Subcutaneous adipose tissue (tissue), 4 donors: ENCODE measurements around the gene IL36G. TPM values are rescaled to one million over a fixed set of nuclear protein-coding genes. Genes with fewer than 3 reads are reported as not detected.

ENCODE experiments used
- total RNA-seq, 4 donors: library from RNA; depleted of rRNA; stranded (reverse); fragments of >200 nt; gene quantifications; one replicate each; pipeline ENCODE4 v1.1.0, GENCODE V29; 2016
- TF ChIP-seq, protein P1 (sequence below): fragments of 450-650 bp; IDR thresholded peaks from one replicate; pipeline ENCODE4 v1.5.1; 2016; ENCODE audit warnings: low read depth, mild to moderate bottlenecking, control low read depth, antibody characterized with exemption, moderate library complexity

IL36G gene
- total RNA-seq, 4 donors from 2014 or later, result not detected

DNA sequence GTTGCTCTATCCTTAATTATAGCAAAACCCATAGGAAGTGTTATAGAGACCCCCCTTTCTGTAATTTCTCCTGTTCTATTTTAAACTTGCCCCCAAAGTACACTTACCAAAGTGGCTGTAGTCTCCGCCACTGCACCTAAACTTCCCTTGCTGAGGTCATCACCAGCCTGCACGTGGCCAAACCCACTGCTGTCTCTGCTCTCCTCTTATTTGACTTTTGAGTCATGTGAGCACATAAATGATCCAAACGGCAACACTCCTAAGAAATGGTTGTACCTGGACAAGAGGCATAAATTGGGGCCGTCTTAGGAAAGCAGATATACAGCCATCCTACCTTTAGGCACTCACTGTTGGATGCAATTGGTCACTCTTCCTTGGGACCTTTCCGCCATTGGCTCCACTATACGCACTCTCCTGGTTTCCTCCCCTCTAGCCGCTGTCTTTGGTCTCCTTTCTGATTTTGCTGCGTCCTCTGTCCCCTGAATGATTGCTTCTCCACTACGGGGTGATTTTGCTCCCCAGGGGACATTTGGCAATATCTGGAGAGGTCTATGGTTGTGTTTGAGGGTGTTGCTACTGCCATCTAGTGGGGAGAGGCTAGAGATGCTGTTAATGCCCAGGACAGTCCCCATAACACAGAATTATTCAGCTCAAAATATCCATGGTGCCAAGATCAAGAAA is 19.2 kb upstream of the IL36G start:
- TF ChIP-seq, protein P1, sequence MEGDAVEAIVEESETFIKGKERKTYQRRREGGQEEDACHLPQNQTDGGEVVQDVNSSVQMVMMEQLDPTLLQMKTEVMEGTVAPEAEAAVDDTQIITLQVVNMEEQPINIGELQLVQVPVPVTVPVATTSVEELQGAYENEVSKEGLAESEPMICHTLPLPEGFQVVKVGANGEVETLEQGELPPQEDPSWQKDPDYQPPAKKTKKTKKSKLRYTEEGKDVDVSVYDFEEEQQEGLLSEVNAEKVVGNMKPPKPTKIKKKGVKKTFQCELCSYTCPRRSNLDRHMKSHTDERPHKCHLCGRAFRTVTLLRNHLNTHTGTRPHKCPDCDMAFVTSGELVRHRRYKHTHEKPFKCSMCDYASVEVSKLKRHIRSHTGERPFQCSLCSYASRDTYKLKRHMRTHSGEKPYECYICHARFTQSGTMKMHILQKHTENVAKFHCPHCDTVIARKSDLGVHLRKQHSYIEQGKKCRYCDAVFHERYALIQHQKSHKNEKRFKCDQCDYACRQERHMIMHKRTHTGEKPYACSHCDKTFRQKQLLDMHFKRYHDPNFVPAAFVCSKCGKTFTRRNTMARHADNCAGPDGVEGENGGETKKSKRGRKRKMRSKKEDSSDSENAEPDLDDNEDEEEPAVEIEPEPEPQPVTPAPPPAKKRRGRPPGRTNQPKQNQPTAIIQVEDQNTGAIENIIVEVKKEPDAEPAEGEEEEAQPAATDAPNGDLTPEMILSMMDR, result no peak

DNA sequence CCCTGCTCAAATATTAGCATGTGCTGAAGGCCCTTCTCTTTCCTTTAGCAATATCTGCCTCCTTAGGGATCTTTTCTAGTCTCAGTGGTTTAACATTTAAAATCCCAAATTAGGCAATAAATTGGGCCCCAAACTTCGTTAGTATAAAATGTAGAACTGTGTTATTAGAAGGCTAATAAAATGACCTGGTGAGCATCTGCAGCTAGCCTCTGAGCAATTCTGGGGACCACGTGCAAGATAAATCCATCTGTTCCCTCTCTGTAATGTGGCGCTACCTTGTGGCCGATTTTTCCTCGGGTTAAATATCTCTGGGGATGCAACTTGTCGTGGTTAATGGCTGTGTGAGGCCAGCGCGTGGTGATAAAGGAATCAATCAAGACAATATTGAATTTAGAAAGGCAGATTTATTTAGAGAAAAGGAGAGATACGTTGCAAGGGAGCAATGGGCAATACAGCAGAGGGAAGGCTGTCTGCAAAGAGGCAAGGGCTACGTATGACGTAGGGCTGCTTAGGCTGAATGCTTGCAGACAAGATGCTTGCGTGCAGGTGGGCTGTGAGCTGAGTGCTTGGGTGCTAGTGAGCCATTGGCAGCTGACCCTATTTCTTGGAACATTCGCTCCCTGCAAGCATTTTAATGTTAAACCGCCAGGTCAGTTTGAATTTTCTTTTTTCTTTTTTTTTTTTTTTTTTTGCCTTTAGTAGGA is 18.5 kb upstream of the IL36G start:
- TF ChIP-seq, protein P1, result no peak

DNA sequence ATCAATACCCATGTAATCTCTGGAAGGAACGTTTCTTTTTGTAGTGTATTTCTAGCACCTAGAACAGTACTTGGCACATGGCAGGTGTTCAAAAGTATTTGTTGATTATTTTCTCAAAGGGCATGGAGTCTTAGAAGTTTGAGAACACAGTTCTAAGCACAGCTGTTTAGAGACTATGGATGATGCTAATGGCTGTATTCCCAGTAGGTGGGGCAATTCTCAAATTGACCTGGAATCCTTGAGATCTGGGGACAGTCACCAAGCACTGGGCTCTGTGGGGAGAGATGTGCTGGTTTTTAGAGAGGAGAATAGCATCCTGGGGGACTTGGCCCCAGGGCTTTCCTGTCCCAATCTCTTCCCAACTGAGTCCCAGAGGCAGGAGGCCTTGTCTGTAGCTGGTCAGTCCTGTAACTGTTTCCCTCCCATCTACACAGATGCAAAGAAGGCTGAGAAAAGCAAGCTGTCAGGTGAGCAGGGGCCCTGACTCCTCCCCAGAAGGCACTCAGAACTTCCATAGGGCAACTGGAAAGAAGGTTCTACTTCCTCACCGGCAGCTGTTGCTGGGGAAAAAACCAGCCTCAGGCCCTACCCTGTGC is 17.5 kb upstream of the IL36G start:
- TF ChIP-seq, protein P1, result no peak

DNA sequence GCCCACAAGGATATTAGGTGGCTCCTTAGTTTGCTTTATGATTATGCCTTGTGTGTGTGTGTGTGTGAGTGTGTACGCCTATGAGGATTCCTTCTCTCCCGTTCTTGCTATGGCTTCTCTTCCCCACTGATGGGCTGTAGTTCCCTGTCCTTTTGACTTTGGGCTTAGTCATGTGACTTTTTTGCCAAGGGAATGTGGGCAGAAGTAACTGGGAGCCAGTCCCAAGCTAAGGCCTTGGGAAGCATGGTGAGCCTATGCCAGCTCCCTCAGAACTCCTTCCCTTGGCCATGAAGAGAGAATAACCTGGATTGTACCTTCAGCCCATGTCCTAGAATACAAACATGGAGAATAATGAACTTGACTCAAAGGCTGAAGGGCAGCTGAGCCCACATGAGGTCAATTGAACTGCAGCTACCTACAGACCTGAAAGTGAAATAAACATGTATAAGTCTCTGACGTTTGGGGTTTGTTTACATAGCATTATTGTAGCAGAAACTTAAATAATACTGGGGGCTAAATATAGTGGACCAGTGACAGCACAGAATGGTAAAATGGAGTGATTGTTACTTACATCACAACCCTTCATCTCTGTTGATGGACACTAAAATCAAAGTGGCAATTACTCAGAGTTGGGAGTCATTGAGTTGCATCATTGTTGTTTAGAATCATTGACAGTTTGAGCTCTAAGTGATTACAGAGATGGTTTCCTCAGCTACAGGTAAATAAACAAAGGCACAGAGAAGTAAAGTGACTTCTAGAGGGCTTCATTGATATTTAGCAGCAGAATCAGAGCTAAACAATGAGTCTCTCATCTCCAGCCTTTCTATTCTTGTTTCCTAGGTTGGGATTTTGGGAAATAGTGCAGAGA is 15.3 kb upstream of the IL36G start:
- TF ChIP-seq, protein P1, result no peak

DNA sequence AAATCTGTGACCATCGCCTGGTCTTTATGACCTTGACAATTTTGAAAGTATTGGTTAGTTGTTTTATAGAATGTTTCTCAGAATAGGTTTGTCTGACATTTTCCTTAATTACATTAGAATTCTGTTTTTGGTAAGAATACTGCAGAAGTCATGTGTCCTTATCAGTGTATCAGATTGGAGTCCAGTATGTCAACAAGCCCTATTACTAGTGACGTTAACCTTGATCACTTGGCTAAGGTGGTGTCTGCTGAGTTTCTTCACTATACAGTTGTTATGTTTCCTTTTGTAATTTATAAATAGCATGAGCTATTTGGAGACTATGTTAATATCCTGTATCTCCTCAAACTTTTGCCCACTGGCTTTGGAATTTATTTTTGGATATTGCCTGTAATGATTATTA is 10.8 kb upstream of the IL36G start:
- TF ChIP-seq, protein P1, result no peak

DNA sequence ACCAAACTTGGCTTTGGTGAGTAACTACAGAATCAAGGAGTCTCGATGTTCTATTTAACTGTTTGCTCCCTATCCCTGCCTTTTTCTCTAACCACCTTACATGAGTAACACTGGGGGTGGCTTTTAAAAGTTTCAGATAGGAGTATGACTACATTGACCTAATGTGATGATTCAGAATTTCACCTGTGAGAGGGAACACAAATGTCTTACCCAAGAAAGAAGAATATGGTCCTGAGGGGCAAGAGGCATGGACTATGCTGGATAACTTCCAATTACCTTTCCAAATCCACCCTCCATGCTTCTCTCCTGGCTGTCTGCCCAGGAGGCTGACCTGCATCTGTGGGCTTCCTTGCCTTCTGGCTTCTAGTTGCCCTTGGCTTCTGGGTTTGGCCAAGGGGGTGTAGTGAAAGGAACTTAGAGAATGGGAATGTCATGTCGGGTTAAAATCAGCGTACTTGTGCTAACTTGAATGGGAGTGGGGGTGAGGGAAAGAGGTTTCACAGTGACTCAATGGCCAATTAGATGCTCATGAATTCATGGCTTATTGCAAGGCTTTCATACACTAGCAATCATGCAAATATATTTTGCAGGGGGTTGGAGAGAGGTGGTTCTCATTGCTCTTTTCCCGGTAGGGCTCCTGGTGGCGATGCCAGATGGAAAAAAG is 5.3 kb upstream of the IL36G start:
- TF ChIP-seq, protein P1, result no peak
